LNCAP (cell line): Measurements from ENCODE around the gene PRRT4.

Source experiments
- CTCF ChIP-seq: fragments of 450-650 bp; IDR thresholded peaks from 2 replicates; pipeline ENCODE4 v1.5.1; 2017; ENCODE audit warnings: mild to moderate bottlenecking

The PRRT4 gene

DNA sequence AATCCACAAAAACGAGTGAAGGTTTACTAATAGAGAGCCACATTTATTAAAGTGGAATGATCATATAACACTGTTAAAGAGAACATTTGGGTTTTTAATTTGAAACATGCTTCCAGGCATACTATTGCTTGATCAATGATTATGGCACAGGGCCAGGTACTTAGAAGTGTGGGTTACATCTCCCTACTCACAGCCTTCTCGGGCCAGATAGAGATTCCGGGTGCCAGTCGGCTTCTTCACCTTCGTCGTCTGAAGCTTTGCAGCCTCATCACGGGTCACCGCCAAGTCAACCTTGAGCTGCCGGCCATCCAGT lies 37.2 kb downstream of the PRRT4 start:
- TF ChIP-seq CTCF, result no peak

GRCh38 chr7:128323459-128324367 lies 37.8 kb downstream of the PRRT4 start:
- TF ChIP-seq CTCF, result no peak

DNA sequence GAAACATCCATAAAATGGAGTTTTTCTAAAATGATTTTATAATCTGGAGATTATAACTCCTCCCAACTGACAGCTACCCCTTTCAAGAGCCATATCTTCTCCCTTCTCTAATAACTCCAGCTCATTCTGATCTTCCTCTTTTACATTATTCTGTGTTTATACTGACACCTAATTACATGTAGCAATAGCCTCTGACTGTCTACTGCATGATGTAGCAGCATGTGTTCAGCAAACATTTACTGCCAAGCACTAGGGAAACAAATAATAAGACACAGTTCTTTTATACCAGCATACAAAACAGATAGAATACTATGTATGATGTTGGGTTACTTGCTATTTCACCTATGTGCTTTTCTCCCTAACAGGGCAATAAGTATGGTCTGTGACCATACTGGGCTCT lies 38.5 kb downstream of the PRRT4 start:
- no peak for TF ChIP-seq CTCF

- TF ChIP-seq CTCF, result peak; percentile 72
These were observed 39.3 kb downstream of the PRRT4 start for GRCh38 chr7:128322040-128322643.

DNA sequence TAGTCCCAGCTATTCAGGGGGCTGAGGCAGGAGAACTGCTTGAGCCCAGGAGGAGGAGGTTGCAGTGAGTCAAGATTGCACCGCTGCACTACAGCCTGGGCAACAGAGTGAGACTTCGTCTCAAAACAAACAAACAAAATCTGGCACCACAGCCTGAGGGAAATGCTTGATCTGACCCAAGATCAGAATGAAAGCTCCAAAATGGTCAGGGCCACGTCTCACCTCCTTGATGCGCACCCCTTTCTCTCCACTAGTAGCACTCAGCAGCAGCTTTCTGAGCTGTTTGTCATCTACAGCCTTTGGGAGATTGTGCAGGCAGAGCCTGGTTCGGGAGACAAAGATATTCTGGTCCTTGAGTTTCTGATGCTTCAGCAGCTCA lies 40.5 kb downstream of the PRRT4 start:
- TF ChIP-seq CTCF, result no peak

DNA sequence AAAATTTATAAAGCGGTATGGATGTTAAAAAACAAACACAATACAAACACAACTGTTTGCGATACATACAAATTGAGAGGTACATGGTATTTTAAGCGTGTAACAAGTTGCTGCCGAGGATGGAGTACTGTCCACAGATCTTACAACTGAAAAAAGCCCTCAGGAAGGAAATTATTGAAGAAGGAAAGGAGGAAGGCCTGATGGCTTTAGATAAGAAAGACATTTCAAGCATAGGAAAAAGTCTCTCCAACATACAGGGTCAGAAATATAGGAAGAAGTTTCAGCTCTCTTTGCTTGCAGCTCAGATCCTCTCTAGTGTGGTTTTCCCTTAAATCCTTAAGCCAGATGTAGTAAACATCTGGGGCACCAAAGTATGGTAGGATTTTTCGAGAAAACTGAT lies 42.8 kb downstream of the PRRT4 start:
- no peak for TF ChIP-seq CTCF

- no peak for TF ChIP-seq CTCF
These were observed 50.5 kb downstream of the PRRT4 start for GRCh38 chr7:128311013-128311412.
